GM12878 (cell line): ENCODE data around the gene GPC6. TPM values are rescaled to one million over a fixed set of nuclear protein-coding genes. Genes with fewer than 3 reads are reported as not detected.

ENCODE experiments used
- ATAC-seq: fragments of 200-7000 bp; cut with Tn5 transposase; 3 replicates; pipeline ENCODE4 v1.9.1; 2020; ENCODE audit warnings: mild to moderate bottlenecking, moderate library complexity
- BruUV-seq: library from RNA; stranded (reverse); fragments of 400-500 nt; replicated peaks from 2 replicates; lab custom pipeline; 2021; lab: Mats Ljungman, UMichigan
- CTCF ChIA-PET: fragments of 300-600 bp; sonication (Branson Sonifier 250); formaldehyde crosslinking; extraction: SDS; loops from one replicate; lab custom pipeline; 2021; ENCODE audit warnings: inconsistent platforms; lab: Yijun Ruan, JAX
- POLR2A ChIA-PET: fragments of 350-600 bp; formaldehyde crosslinking; extraction: SDS; loops from one replicate; lab custom pipeline; 2021; ENCODE audit warnings: inconsistent platforms; lab: Charles Lee
- RAD21 ChIA-PET: fragments of 300-600 bp; sonication (Branson Sonifier 250); formaldehyde crosslinking; loops from one replicate; lab custom pipeline; 2023; ENCODE audit warnings: antibody characterized with exemption; ENCODE audit not compliant: unreplicated experiment; lab: Charles Lee
- SMC1A ChIA-PET: fragments of 300-600 bp; sonication (Branson Sonifier 250); formaldehyde crosslinking; loops from one replicate; lab custom pipeline; 2023; ENCODE audit not compliant: unreplicated experiment, uncharacterized antibody; lab: Charles Lee
- DNase-seq: peaks from one replicate; pipeline ENCODE4 v3.0.0-alpha.2; 2011; ENCODE audit warnings: low read depth, low spot score
- FAIRE-seq: peaks from 3 replicates; lab custom pipeline; 2011; peaks lifted over from hg19 to GRCh38; lab: Jason Lieb, UNC
- H2AFZ ChIP-seq: 2 replicates; pipeline ENCODE4 v1.6.0; 2011; ENCODE audit warnings: low read depth, low read length, control low read depth; ENCODE audit not compliant: control insufficient read depth
- H3K27ac ChIP-seq: 2 replicates; pipeline ENCODE4 v1.5.1; 2011; ENCODE audit warnings: control low read depth; ENCODE audit not compliant: control insufficient read depth, insufficient read depth
- H3K27me3 ChIP-seq, 2 experiments: replicated peaks in 1 of 2; 2 replicates each; pipeline versions ENCODE4 v1.6.0 to v1.6.1; 2011; ENCODE audit warnings: low read length in 1 of 2; ENCODE audit not compliant: control insufficient read depth in 2 of 2, insufficient read depth in 2 of 2
- H3K36me3 ChIP-seq, 2 experiments: 2 replicates each; pipeline ENCODE4 v1.5.1; 2011; ENCODE audit warnings: low read length in 1 of 2; ENCODE audit not compliant: control insufficient read depth in 2 of 2, insufficient read depth in 2 of 2
- H3K4me1 ChIP-seq: 2 replicates; pipeline ENCODE4 v1.6.1; 2011; ENCODE audit warnings: mild to moderate bottlenecking, low read length, moderate library complexity, mixed read lengths; ENCODE audit not compliant: control insufficient read depth, insufficient read depth
- H3K4me2 ChIP-seq: 2 replicates; pipeline ENCODE4 v1.6.0; 2011; ENCODE audit warnings: control low read depth; ENCODE audit not compliant: control insufficient read depth, insufficient read depth
- H3K4me3 ChIP-seq: fragments of 200-600 bp; sonication (generic); 2 replicates; pipeline ENCODE4 v1.5.1; 2016
- H3K79me2 ChIP-seq: 2 replicates; pipeline ENCODE4 v1.6.0; 2011; ENCODE audit warnings: low read length; ENCODE audit not compliant: control insufficient read depth, insufficient read depth
- H3K9ac ChIP-seq: 2 replicates; pipeline ENCODE4 v1.8.0; 2011; ENCODE audit warnings: low read length, control low read depth, mixed read lengths; ENCODE audit not compliant: control insufficient read depth, insufficient read depth
- H3K9me3 ChIP-seq: replicated peaks from 3 replicates; pipeline ENCODE4 v1.5.1; 2011; ENCODE audit warnings: mild to moderate bottlenecking, low read length; ENCODE audit not compliant: control insufficient read depth, insufficient read depth
- H4K20me1 ChIP-seq: 2 replicates; pipeline ENCODE4 v1.6.0; 2011; ENCODE audit not compliant: control insufficient read depth, insufficient read depth
- CHD2 ChIP-seq: IDR thresholded peaks from 2 replicates; pipeline ENCODE4 v1.6.1; 2011; ENCODE audit warnings: low read depth, low read length, improper control_type of control experiment, borderline replicate concordance
- FOXM1 ChIP-seq: IDR thresholded peaks from 2 replicates; pipeline ENCODE4 v1.6.1; 2012; ENCODE audit warnings: low read depth, mild to moderate bottlenecking, inconsistent platforms, low read length, moderate library complexity
- PML ChIP-seq: IDR thresholded peaks from 2 replicates; pipeline ENCODE4 v1.6.1; 2012; ENCODE audit warnings: low read length, inconsistent platforms
- SMC3 ChIP-seq: IDR thresholded peaks from 2 replicates; pipeline ENCODE4 v1.6.1; 2011; ENCODE audit warnings: low read length, improper control_type of control experiment, borderline replicate concordance
- SPI1 ChIP-seq: IDR thresholded peaks from 2 replicates; pipeline ENCODE4 v1.6.1; 2011; ENCODE audit warnings: low read depth, mild to moderate bottlenecking, low read length, moderate library complexity, borderline replicate concordance; ENCODE audit not compliant: insufficient read depth
- WGBS: methylation state at CpG from one replicate; pipeline ENCODE4 v1.1.6; 2016; ENCODE audit warnings: low lambda C conversion rate; ENCODE audit not compliant: insufficient replicate concordance, insufficient coverage; ENCODE audit errors: missing lambda C conversion rate; 5-methylcytosine and 5-hydroxymethylcytosine counted together
- in situ Hi-C: fragments of 300-500 bp; cut with MboI; formaldehyde crosslinking; loops from 9 replicates; pipeline ENCODE4 v1.14.3; 2018; ENCODE audit warnings: mixed read lengths
- intact Hi-C: fragments of 100-400 bp; cut with micrococcal nuclease; formaldehyde crosslinking; loops from one replicate; pipeline ENCODE4 v1.14.2; 2022; ENCODE audit not compliant: unreplicated experiment
- polyA plus RNA-seq, 11 experiments: library from polyadenylated mRNA; depleted of rRNA in 4 of 11; unstranded in 6 of 11; stranded (reverse) in 5 of 11; fragments of >200 nt; fragmentation: Nextera tagmentation in 4 of 11; fragmentation: Illumina TruSeq in 1 of 11; extraction: Ambion mirVana in 4 of 11; extraction: Trizol in 1 of 11; gene quantifications; 1 replicate in 1 of 11; 2 replicates in 10 of 11; pipeline versions ENCODE4 v1.2.1 to v1.2.3, GENCODE V29; 2011 to 2016; ENCODE audit warnings: inconsistent platforms in 2 of 11, missing spikeins in 2 of 11, low read depth in 1 of 11
- total RNA-seq, 4 experiments: library from RNA; depleted of rRNA in 3 of 4; stranded (reverse); fragments of >200 nt in 3 of 4; fragmentation: Illumina TruSeq in 1 of 4; extraction: Trizol in 1 of 4; gene quantifications; 2 replicates each; pipeline versions ENCODE4 v1.2.1 to v1.2.3, GENCODE V29; 2013 to 2021
- TF ChIP-seq, protein P1 (sequence below): fragments of 150-350 bp; IDR thresholded peaks from 2 replicates; pipeline ENCODE4 v1.6.1; 2014; ENCODE audit warnings: mild to moderate bottlenecking, low read depth, low read length
- TF ChIP-seq, protein P2 (sequence below): fragments of 450-650 bp; IDR thresholded peaks from 2 replicates; pipeline ENCODE4 v1.6.1; 2017; ENCODE audit warnings: mild to moderate bottlenecking

The GPC6 gene
- total and polyA plus RNA-seq, 10 of the 15 experiments (the other 5 are each of a cell fraction or from before 2014, with no cell fraction given), result 0.03 to 0.04 (median 0.03) TPM; not detected in 7

DNA sequence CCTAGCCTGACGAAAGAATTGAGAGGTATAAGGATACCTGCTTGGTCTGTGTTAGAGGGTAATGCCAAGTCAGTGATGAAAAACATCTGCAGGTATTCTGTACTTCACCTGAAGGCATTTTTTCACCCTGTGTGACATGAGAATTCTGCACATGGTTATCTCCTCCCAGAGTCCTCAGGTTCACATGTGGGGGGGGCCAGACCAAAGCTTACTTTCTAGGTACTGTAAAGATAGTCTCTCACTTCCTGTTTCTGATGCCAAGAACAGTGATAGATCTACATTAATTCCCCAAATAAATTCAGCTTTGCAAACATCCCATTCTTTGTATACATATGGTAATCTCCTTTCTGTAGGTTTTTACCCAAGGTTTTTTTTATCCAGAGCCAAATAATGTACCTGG, 53.4 kb downstream of the GPC6 start:
- BruUV-seq, result no TSS peak
- RAD21 ChIA-PET, result no interaction called here
- intact Hi-C loops, result no loop called here

DNA sequence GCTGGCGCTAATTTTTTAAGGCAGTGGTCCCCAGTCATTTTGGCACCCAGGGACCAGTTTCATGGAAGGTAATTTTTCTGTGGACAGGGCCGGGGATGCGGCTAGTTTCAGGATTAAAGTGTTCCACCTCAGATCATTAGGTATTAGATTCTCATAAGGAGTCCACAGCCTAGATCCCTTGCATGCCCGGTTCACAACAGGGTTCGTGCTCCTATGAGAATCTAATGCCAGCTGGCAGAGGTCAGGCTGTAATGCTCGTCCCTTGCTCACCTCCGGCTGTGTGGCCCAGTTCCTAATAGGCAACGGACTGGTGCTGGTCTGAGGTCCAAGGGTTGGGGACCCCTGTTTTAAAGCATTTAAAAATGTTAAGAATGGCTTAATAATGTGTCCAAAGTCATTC, 54.1 kb downstream of the GPC6 start:
- Histone ChIP-seq H3K27ac (no peak overlapping the region), H3K4me1 (no peaks in the 10 kb centered on the region), H2AFZ (no peak overlapping the region), H3K4me2 (no peak overlapping the region), H3K27me3 (no peaks in the 10 kb centered on the region), H3K9ac (no peak overlapping the region), H3K79me2 (no peaks in the 10 kb centered on the region), H3K36me3 (no peaks in the 10 kb centered on the region), H4K20me1 (no peaks in the 10 kb centered on the region), H3K9me3 (no peaks in the 10 kb centered on the region), H3K4me3 (no peak overlapping the region)
- POLR2A ChIA-PET, result no interaction called here
- RAD21 ChIA-PET, result no interaction called here
- TF ChIP-seq, protein P1, sequence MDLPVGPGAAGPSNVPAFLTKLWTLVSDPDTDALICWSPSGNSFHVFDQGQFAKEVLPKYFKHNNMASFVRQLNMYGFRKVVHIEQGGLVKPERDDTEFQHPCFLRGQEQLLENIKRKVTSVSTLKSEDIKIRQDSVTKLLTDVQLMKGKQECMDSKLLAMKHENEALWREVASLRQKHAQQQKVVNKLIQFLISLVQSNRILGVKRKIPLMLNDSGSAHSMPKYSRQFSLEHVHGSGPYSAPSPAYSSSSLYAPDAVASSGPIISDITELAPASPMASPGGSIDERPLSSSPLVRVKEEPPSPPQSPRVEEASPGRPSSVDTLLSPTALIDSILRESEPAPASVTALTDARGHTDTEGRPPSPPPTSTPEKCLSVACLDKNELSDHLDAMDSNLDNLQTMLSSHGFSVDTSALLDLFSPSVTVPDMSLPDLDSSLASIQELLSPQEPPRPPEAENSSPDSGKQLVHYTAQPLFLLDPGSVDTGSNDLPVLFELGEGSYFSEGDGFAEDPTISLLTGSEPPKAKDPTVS, result no peak
- TF ChIP-seq SMC3, result no peak
- no peak for TF ChIP-seq PML
- TF ChIP-seq, protein P2, sequence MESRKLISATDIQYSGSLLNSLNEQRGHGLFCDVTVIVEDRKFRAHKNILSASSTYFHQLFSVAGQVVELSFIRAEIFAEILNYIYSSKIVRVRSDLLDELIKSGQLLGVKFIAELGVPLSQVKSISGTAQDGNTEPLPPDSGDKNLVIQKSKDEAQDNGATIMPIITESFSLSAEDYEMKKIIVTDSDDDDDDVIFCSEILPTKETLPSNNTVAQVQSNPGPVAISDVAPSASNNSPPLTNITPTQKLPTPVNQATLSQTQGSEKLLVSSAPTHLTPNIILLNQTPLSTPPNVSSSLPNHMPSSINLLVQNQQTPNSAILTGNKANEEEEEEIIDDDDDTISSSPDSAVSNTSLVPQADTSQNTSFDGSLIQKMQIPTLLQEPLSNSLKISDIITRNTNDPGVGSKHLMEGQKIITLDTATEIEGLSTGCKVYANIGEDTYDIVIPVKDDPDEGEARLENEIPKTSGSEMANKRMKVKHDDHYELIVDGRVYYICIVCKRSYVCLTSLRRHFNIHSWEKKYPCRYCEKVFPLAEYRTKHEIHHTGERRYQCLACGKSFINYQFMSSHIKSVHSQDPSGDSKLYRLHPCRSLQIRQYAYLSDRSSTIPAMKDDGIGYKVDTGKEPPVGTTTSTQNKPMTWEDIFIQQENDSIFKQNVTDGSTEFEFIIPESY, result no peak
- no peak for TF ChIP-seq FOXM1
- WGBS, result 56% methylated on average over 8 of the region's 8 CpGs
- intact Hi-C loops, result no loop called here
- CTCF ChIA-PET, result no interaction called here
- FAIRE-seq (no peak), ATAC-seq (no peak), DNase-seq (no peak)
- no TSS peak for BruUV-seq
- SMC1A ChIA-PET, result interaction anchor here (1.4 kb wide), 1 partner anchor 8 kb away, joined by 3 read pairs; no protein-coding TSS in a partner anchor
- in situ Hi-C loops, result no loop called here

More for the DNA sequence above, 53.4 kb downstream of the GPC6 start:
- in situ Hi-C loops, result no loop called here
- Histone ChIP-seq H3K4me2 (no peak overlapping the region), H3K79me2 (no peaks in the 10 kb centered on the region), H3K27ac (no peak overlapping the region), H3K9me3 (no peaks in the 10 kb centered on the region), H2AFZ (no peak overlapping the region), H3K9ac (no peak overlapping the region), H3K4me3 (no peak overlapping the region), H3K27me3 (no peaks in the 10 kb centered on the region), H3K4me1 (no peaks in the 10 kb centered on the region), H3K36me3 (no peaks in the 10 kb centered on the region), H4K20me1 (no peaks in the 10 kb centered on the region)
- CTCF ChIA-PET, result no interaction called here
- TF ChIP-seq SPI1 (peak; percentile 53; the same call in 1 of the 2 replicates), CHD2 (no peak)
- SMC1A ChIA-PET, result no interaction called here
- WGBS, result 70% methylated on average over 1 of the region's 1 CpG
- DNase-seq, result no peak
- no peak; the same call in 2 of the 3 replicates for ATAC-seq
- no peak for FAIRE-seq
- POLR2A ChIA-PET, result no interaction called here
